Small intestine (tissue), 7 donors: ENCODE measurements around the gene IRS1. TPM values are rescaled to one million over a fixed set of nuclear protein-coding genes. Genes with fewer than 3 reads are reported as not detected.

Experiments
- DNase-seq, 2 donors: peaks; one replicate each; pipeline versions ENCODE4 v3.0.0 to v3.0.0-alpha.2; 2013
- FAIRE-seq: peaks from 2 replicates; lab custom pipeline; 2012; peaks lifted over from hg19 to GRCh38; lab: Jason Lieb, UNC
- H3K27ac ChIP-seq, 3 donors: one replicate each; pipeline ENCODE4 v1.5.1; 2013; ENCODE audit warnings: low read length in 2 of 3, mild to moderate bottlenecking in 2 of 3, control low read depth in 1 of 3, inconsistent platforms in 1 of 3, low read depth in 1 of 3, moderate library complexity in 1 of 3
- H3K27me3 ChIP-seq, 3 donors: one replicate each; pipeline ENCODE4 v1.6.1; 2013; ENCODE audit warnings: low read length in 3 of 3, inconsistent platforms in 1 of 3; ENCODE audit not compliant: control insufficient read depth in 3 of 3, insufficient read depth in 3 of 3
- H3K36me3 ChIP-seq, 3 donors: one replicate each; pipeline ENCODE4 v1.6.1; 2013; ENCODE audit warnings: low read length in 3 of 3, inconsistent platforms in 1 of 3, low read depth in 1 of 3, mild to moderate bottlenecking in 1 of 3, moderate library complexity in 1 of 3; ENCODE audit not compliant: control insufficient read depth in 3 of 3, insufficient read depth in 2 of 3
- H3K4me1 ChIP-seq, 3 donors: one replicate each; pipeline ENCODE4 v1.6.1; 2013; ENCODE audit warnings: low read length in 2 of 3, inconsistent platforms in 1 of 3, low read depth in 1 of 3, mild to moderate bottlenecking in 1 of 3, moderate library complexity in 1 of 3; ENCODE audit not compliant: control insufficient read depth in 3 of 3, insufficient read depth in 2 of 3
- H3K4me3 ChIP-seq, 3 donors: one replicate each; pipeline ENCODE4 v1.5.1; 2013; ENCODE audit warnings: low read length in 3 of 3, control low read depth in 1 of 3, inconsistent platforms in 1 of 3, low read depth in 1 of 3, mild to moderate bottlenecking in 1 of 3, moderate library complexity in 1 of 3
- H3K9me3 ChIP-seq, 2 donors: one replicate each; pipeline ENCODE4 v1.6.1; 2013; ENCODE audit warnings: low read depth in 1 of 2, low read length in 1 of 2; ENCODE audit not compliant: control insufficient read depth in 2 of 2, insufficient read depth in 1 of 2
- WGBS, 3 donors: extraction: QIAGEN DNeasy Blood & Tissue Kit; methylation state at CpG; one replicate each; pipeline ENCODE4 v1.1.7; 2013; 5-methylcytosine and 5-hydroxymethylcytosine counted together
- polyA plus RNA-seq, 4 donors: library from polyadenylated mRNA; stranded (reverse) in 3 of 4; unstranded in 1 of 4; fragments of 200-250 nt in 3 of 4; fragments of 120-200 nt in 1 of 4; gene quantifications; one replicate each; pipeline versions ENCODE4 v1.2.1 to v1.2.3, GENCODE V29; 2013
- donor health status: healthy with polysubstance abuse.
- donor health status: control.
- donor health status: control.
- donor health status: Bipolar disorder and iron deficiency.
- donor health status: healthy.

The IRS1 gene
- polyA plus RNA-seq, 4 donors: 1.6 to 23.1 (median 5.2) TPM

- Histone ChIP-seq H3K9me3 (peaks cover 0 to 3% of the 10 kb centered on the region in 2 donors), H3K4me3 (no peak overlapping the region), H3K4me1 (peaks cover 2 to 16% (median 13%) of the 10 kb centered on the region in 3 donors), H3K27ac (no peak overlapping the region), H3K36me3 (no peaks in the 10 kb centered on the region), H3K27me3 (no peaks in the 10 kb centered on the region)
- DNase-seq (no peak), FAIRE-seq (no peak)
- WGBS, 3 donors: 93 to 97% (median 96%) methylated on average over 2 of the region's 2 CpGs
Measured at GRCh38 chr2:226839951-226840350, 40.3 kb upstream of the IRS1 start.

GRCh38 chr2:226839161-226839560, 39.5 kb upstream of the IRS1 start:
- Histone ChIP-seq H3K36me3 (no peaks in the 10 kb centered on the region), H3K4me1 (peaks cover 2 to 16% (median 14%) of the 10 kb centered on the region in 3 donors), H3K27ac (peak overlapping the region in 1 of 3 donors; percentile 27), H3K27me3 (no peaks in the 10 kb centered on the region), H3K9me3 (peaks cover 0 to 3% of the 10 kb centered on the region in 2 donors), H3K4me3 (no peak overlapping the region)
- FAIRE-seq: no peak
- DNase-seq: no peak
- 87 to 93% (median 91%) methylated on average over 10 of the region's 10 CpGs for whole genome bisulfite sequencing, 3 donors

- peak; percentile 2 to 6 for DNase-seq
- 37 to 49% (median 39%) methylated on average over 3 of the region's 3 CpGs for WGBS, 3 donors
Measured at GRCh38 chr2:226838722-226839121, 39.1 kb upstream of the IRS1 start.

GRCh38 chr2:226837787-226838603, 38.4 kb upstream of the IRS1 start:
- Histone ChIP-seq H3K27me3 (no peaks in the 10 kb centered on the region), H3K9me3 (peaks cover 0 to 3% of the 10 kb centered on the region in 2 donors), H3K36me3 (no peaks in the 10 kb centered on the region), H3K27ac (peak overlapping the region; percentile 48 to 100 (median 99)), H3K4me3 (no peak overlapping the region), H3K4me1 (peaks cover 2 to 16% (median 14%) of the 10 kb centered on the region in 3 donors)
- DNase-seq (peak in 1 of 2 donors; percentile 1), FAIRE-seq (no peak)
- 77 to 88% (median 77%) methylated on average over 12 of the region's 12 CpGs for WGBS, 3 donors

More at GRCh38 chr2:226838722-226839121, 39.1 kb upstream of the IRS1 start:
- Histone ChIP-seq H3K9me3 (peaks cover 0 to 3% of the 10 kb centered on the region in 2 donors), H3K4me3 (no peak overlapping the region), H3K4me1 (peaks cover 2 to 16% (median 14%) of the 10 kb centered on the region in 3 donors), H3K36me3 (no peaks in the 10 kb centered on the region), H3K27ac (no peak overlapping the region), H3K27me3 (no peaks in the 10 kb centered on the region)
- no peak for FAIRE-seq

- no peaks in the 10 kb centered on the region for H3K36me3 ChIP-seq
- H3K4me3 ChIP-seq: no peak overlapping the region
- DNase-seq: no peak
- H3K4me1 ChIP-seq: peaks cover 2 to 16% (median 14%) of the 10 kb centered on the region in 3 donors
- peaks cover 0 to 3% of the 10 kb centered on the region in 2 donors for H3K9me3 ChIP-seq
- FAIRE-seq: no peak
- H3K27ac ChIP-seq: peak overlapping the region; percentile 98 to 100 (median 99)
- 64 to 86% (median 68%) methylated on average over 7 of the region's 7 CpGs for WGBS, 3 donors
- H3K27me3 ChIP-seq: no peaks in the 10 kb centered on the region
Measured at GRCh38 chr2:226837334-226837733, 37.7 kb upstream of the IRS1 start.

- peaks cover 0 to 3% of the 10 kb centered on the region in 2 donors for H3K9me3 ChIP-seq
- H3K36me3 ChIP-seq: no peaks in the 10 kb centered on the region
- no peak for FAIRE-seq
- H3K27me3 ChIP-seq: no peaks in the 10 kb centered on the region
- DNase-seq: no peak
- peak overlapping the region; percentile 98 to 100 (median 99) for H3K27ac ChIP-seq
- peak overlapping the region in 2 of 3 donors; percentile 74 to 81 for H3K4me3 ChIP-seq
- H3K4me1 ChIP-seq: peaks cover 2 to 16% (median 14%) of the 10 kb centered on the region in 3 donors
- 1 to 2% (median 1%) methylated on average over 6 of the region's 6 CpGs for WGBS, 3 donors
Measured at GRCh38 chr2:226836548-226836885, 36.9 kb upstream of the IRS1 start.

GRCh38 chr2:226835796-226836547, 36.4 kb upstream of the IRS1 start, which contains the start of gene RHBDD1:
Gene RHBDD1 (plus strand): TSS chr2:226836054. CDS start chr2:226864694, 28,640 bp downstream.
- H3K9me3 ChIP-seq: peaks cover 0 to 3% of the 10 kb centered on the region in 2 donors
- peak within 1 kb of the TSS; percentile 98 to 100 (median 99) for H3K27ac ChIP-seq
- H3K4me3 ChIP-seq: peak within 1 kb of the TSS; percentile 73 to 81 (median 74)
- DNase-seq (peak; percentile 97 to 98), FAIRE-seq (no peak)
- no peaks in the 10 kb centered on the region for H3K36me3 ChIP-seq
- no peaks in the 10 kb centered on the region for H3K27me3 ChIP-seq
- 0 to 1% (median 0%) methylated on average over 65 to 75 of the region's 75 CpGs for WGBS, 3 donors
- peaks cover 2 to 16% (median 14%) of the 10 kb centered on the region in 3 donors for H3K4me1 ChIP-seq

GRCh38 chr2:226835420-226835795, 35.8 kb upstream of the IRS1 start:
- Histone ChIP-seq H3K4me1 (peaks cover 2 to 16% (median 14%) of the 10 kb centered on the region in 3 donors), H3K27ac (peak overlapping the region; percentile 98 to 100 (median 99)), H3K27me3 (no peaks in the 10 kb centered on the region), H3K4me3 (peak overlapping the region; percentile 50 to 81 (median 74)), H3K36me3 (no peaks in the 10 kb centered on the region), H3K9me3 (peaks cover 0 to 3% of the 10 kb centered on the region in 2 donors)
- WGBS, 3 donors: 1 to 5% (median 3%) methylated on average over 25 to 26 of the region's 26 CpGs
- no peak for FAIRE-seq
- no peak for DNase-seq
